HEK293T (cell line): ENCODE data around the gene ZNF710.

Experiments
- ARNT ChIP-seq: fragments of 450-650 bp; IDR thresholded peaks from 2 replicates; pipeline ENCODE4 v1.6.1; 2017; ENCODE audit warnings: mild to moderate bottlenecking
- FOXM1 ChIP-seq: fragments of 450-650 bp; IDR thresholded peaks from 2 replicates; pipeline ENCODE4 v1.6.1; 2017; ENCODE audit warnings: mild to moderate bottlenecking, borderline replicate concordance
- L3MBTL2 ChIP-seq: fragments of 450-650 bp; conservative IDR thresholded peaks from 2 replicates; pipeline ENCODE4 v1.6.1; 2016; ENCODE audit warnings: mild to moderate bottlenecking
- SP1 ChIP-seq: fragments of 450-650 bp; IDR thresholded peaks from 2 replicates; pipeline ENCODE4 v1.6.1; 2017
- SUZ12 ChIP-seq: fragments of 450-650 bp; IDR thresholded peaks from 2 replicates; pipeline ENCODE4 v1.6.1; 2016; ENCODE audit warnings: mild to moderate bottlenecking

- TF ChIP-seq L3MBTL2 (no peak), ARNT (no peak), SP1 (no peak), SUZ12 (no peak), FOXM1 (no peak)
Observed at GRCh38 chr15:90124507-90124906, 123.4 kb downstream of the ZNF710 start.
